HepG2 (cell line): ENCODE results near the gene ITGAE. TPM values are rescaled to one million over a fixed set of nuclear protein-coding genes. Genes with fewer than 3 reads are reported as not detected.

ENCODE experiments used
- CHD4 ChIP-seq: fragments of 200-600 bp; sonication (generic); IDR thresholded peaks from 2 replicates; pipeline ENCODE4 v1.7.0; 2017; ENCODE audit warnings: mild to moderate bottlenecking, low read length, borderline replicate concordance
- EEA1 ChIP-seq: sonication (generic); formaldehyde crosslinking; IDR thresholded peaks from 2 replicates; pipeline ENCODE4 v1.5.1; 2020; ENCODE audit warnings: mild to moderate bottlenecking, missing genetic modification reagents, borderline replicate concordance
- GPN1 ChIP-seq: sonication (generic); formaldehyde crosslinking; IDR thresholded peaks from 2 replicates; pipeline ENCODE4 v1.5.1; 2020; ENCODE audit warnings: missing genetic modification reagents, borderline replicate concordance
- HDAC2 ChIP-seq: sonication (generic); formaldehyde crosslinking; IDR thresholded peaks from 2 replicates; pipeline ENCODE4 v1.4.0; 2020; ENCODE audit warnings: missing genetic modification reagents
- KDM2A ChIP-seq: sonication (generic); formaldehyde crosslinking; IDR thresholded peaks from 2 replicates; pipeline ENCODE4 v1.4.0; 2020; ENCODE audit warnings: low read depth, missing genetic modification reagents, borderline replicate concordance
- NFRKB ChIP-seq: fragments of 450-650 bp; IDR thresholded peaks from 2 replicates; pipeline ENCODE4 v1.6.1; 2017
- SP1 ChIP-seq, 2 experiments: fragments of 450-650 bp in 1 of 2; sonication (generic) in 1 of 2; formaldehyde crosslinking in 1 of 2; IDR thresholded peaks; 2 replicates each; pipeline versions ENCODE4 v1.4.0 to v1.6.1; 2016 to 2020; ENCODE audit warnings: missing genetic modification reagents in 1 of 2
- SRF ChIP-seq: IDR thresholded peaks from 2 replicates; pipeline ENCODE4 v1.6.1; 2011; ENCODE audit warnings: mild to moderate bottlenecking, low read depth, low read length, moderate library complexity
- TOE1 ChIP-seq: sonication (generic); formaldehyde crosslinking; IDR thresholded peaks from 2 replicates; pipeline ENCODE4 v1.4.0; 2020; ENCODE audit warnings: mild to moderate bottlenecking, missing genetic modification reagents
- WIZ ChIP-seq: sonication (generic); formaldehyde crosslinking; IDR thresholded peaks from 2 replicates; pipeline ENCODE4 v1.5.1; 2020; ENCODE audit warnings: mild to moderate bottlenecking, missing genetic modification reagents
- ZC3H13 ChIP-seq: sonication (generic); formaldehyde crosslinking; IDR thresholded peaks from 2 replicates; pipeline ENCODE4 v1.8.1; 2023; ENCODE audit warnings: mild to moderate bottlenecking, missing genetic modification reagents, moderate library complexity
- ZFAT ChIP-seq: sonication (generic); formaldehyde crosslinking; conservative IDR thresholded peaks from 2 replicates; pipeline ENCODE4 v1.8.1; 2023; ENCODE audit warnings: missing genetic modification reagents, inconsistent platforms
- ZNF256 ChIP-seq: sonication (generic); formaldehyde crosslinking; conservative IDR thresholded peaks from 2 replicates; pipeline ENCODE4 v1.4.0; 2020; ENCODE audit warnings: missing genetic modification reagents
- ZNF317 ChIP-seq: sonication (generic); formaldehyde crosslinking; IDR thresholded peaks from 2 replicates; pipeline ENCODE4 v1.5.0; 2020; ENCODE audit warnings: mild to moderate bottlenecking, missing genetic modification reagents
- ZNF546 ChIP-seq: sonication (generic); formaldehyde crosslinking; conservative IDR thresholded peaks from 2 replicates; pipeline ENCODE4 v1.8.1; 2023; ENCODE audit warnings: mild to moderate bottlenecking, missing genetic modification reagents
- ZNF709 ChIP-seq: sonication (generic); formaldehyde crosslinking; IDR thresholded peaks from 2 replicates; pipeline ENCODE4 v1.5.0; 2020; ENCODE audit warnings: mild to moderate bottlenecking, missing genetic modification reagents
- ZNF776 ChIP-seq: sonication (generic); formaldehyde crosslinking; IDR thresholded peaks from 2 replicates; pipeline ENCODE4 v1.4.0; 2020; ENCODE audit warnings: mild to moderate bottlenecking, missing genetic modification reagents
- ZNF788 ChIP-seq: sonication (generic); formaldehyde crosslinking; IDR thresholded peaks from 2 replicates; pipeline ENCODE4 v1.5.0; 2020; ENCODE audit warnings: mild to moderate bottlenecking, missing genetic modification reagents, borderline replicate concordance
- polyA plus RNA-seq, 8 experiments: library from polyadenylated mRNA; depleted of rRNA in 3 of 8; stranded (reverse) in 7 of 8; unstranded in 1 of 8; fragments of >200 nt; fragmentation: Illumina TruSeq in 4 of 8; extraction: Trizol in 4 of 8; gene quantifications; 2 replicates each; pipeline versions ENCODE4 v1.2.1 to v1.2.3, GENCODE V29; 2011 to 2016; ENCODE audit warnings: low read depth in 4 of 8, missing spikeins in 1 of 8, mixed read lengths in 1 of 8; ENCODE audit not compliant: insufficient read depth in 1 of 8
- total RNA-seq, 5 experiments: library from RNA; depleted of rRNA; stranded (reverse); fragments of >200 nt; fragmentation: Illumina TruSeq; extraction: Trizol; gene quantifications; 2 replicates each; pipeline ENCODE4 v1.2.3, GENCODE V29; 2016; ENCODE audit warnings: low read depth in 1 of 5
- TF ChIP-seq, protein P1 (sequence below): sonication (generic); formaldehyde crosslinking; IDR thresholded peaks from 2 replicates; pipeline ENCODE4 v1.4.0; 2020; ENCODE audit warnings: missing genetic modification reagents
- TF ChIP-seq, protein P2 (sequence below): sonication (generic); formaldehyde crosslinking; IDR thresholded peaks from 2 replicates; pipeline ENCODE4 v1.4.0; 2020; ENCODE audit warnings: missing genetic modification reagents, mild to moderate bottlenecking, borderline replicate concordance
- TF ChIP-seq, protein P3 (sequence below): IDR thresholded peaks from 2 replicates; pipeline ENCODE4 v1.6.1; 2016; ENCODE audit warnings: missing compliant biosample characterization, missing genetic modification reagents, borderline replicate concordance

Gene ITGAE
- total and polyA plus RNA-seq, 2 of the 13 experiments (the other 11 are each of a cell fraction or from before 2014, with no cell fraction given) = 42.3 to 49.0 TPM

DNA sequence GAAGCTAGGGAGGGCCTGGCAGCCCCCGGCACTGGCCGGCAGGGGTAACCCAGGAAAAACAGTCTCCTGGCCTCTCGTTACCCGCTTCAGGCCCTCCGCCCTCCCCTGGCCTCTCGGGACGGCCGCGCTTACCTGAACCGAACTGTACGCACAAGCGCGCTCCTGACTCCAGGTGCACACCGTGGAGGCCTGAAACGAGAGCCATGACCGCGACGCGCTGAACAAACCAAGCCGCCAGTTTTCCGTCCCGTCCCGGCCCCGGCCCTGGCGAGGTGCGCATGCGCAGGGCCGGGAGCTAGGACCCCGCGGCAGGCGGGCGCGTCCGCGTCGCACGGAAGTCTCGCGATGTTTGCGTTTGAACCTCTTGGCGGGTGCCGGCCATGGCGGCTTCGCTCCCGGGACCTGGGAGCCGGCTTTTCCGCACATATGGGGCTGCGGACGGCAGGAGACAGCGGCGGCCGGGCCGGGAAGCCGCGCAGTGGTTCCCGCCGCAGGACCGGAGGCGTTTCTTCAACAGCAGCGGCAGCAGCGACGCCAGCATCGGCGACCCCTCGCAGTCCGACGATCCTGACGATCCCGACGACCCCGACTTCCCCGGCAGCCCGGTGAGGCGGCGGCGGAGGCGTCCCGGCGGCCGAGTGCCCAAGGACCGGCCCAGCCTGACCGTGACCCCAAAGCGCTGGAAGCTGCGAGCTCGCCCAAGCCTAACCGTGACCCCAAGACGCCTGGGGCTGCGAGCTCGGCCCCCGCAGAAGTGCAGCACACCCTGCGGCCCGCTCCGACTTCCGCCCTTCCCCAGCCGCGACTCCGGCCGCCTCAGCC, 77.2 kb downstream of the ITGAE start, which contains the start of gene HASPIN (continued):
- TF ChIP-seq, protein P1, sequence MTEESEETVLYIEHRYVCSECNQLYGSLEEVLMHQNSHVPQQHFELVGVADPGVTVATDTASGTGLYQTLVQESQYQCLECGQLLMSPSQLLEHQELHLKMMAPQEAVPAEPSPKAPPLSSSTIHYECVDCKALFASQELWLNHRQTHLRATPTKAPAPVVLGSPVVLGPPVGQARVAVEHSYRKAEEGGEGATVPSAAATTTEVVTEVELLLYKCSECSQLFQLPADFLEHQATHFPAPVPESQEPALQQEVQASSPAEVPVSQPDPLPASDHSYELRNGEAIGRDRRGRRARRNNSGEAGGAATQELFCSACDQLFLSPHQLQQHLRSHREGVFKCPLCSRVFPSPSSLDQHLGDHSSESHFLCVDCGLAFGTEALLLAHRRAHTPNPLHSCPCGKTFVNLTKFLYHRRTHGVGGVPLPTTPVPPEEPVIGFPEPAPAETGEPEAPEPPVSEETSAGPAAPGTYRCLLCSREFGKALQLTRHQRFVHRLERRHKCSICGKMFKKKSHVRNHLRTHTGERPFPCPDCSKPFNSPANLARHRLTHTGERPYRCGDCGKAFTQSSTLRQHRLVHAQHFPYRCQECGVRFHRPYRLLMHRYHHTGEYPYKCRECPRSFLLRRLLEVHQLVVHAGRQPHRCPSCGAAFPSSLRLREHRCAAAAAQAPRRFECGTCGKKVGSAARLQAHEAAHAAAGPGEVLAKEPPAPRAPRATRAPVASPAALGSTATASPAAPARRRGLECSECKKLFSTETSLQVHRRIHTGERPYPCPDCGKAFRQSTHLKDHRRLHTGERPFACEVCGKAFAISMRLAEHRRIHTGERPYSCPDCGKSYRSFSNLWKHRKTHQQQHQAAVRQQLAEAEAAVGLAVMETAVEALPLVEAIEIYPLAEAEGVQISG = peak; percentile 93
- peak; percentile 96 for TF ChIP-seq KDM2A (CRISPR knock-in tag)
- no peak for TF ChIP-seq CHD4
- peak; percentile 62; the same call in 1 of the 2 replicates for TF ChIP-seq SP1 (IDR thresholded peaks at IDR 0.05)
- peak; percentile 37; the same call in 1 of the 2 replicates for TF ChIP-seq SP1 (CRISPR knock-in tag; IDR thresholded peaks at IDR 0.05)
- no peak for TF ChIP-seq SRF
- peak; percentile 89; the same call in 1 of the 2 replicates for TF ChIP-seq ZC3H13 (CRISPR knock-in tag)
- peak; percentile 87; the same call in 1 of the 2 replicates for TF ChIP-seq ZNF776 (CRISPR knock-in tag)
- peak; percentile 66; the same call in 1 of the 2 replicates for TF ChIP-seq WIZ (CRISPR knock-in tag)
- TF ChIP-seq, protein P2, sequence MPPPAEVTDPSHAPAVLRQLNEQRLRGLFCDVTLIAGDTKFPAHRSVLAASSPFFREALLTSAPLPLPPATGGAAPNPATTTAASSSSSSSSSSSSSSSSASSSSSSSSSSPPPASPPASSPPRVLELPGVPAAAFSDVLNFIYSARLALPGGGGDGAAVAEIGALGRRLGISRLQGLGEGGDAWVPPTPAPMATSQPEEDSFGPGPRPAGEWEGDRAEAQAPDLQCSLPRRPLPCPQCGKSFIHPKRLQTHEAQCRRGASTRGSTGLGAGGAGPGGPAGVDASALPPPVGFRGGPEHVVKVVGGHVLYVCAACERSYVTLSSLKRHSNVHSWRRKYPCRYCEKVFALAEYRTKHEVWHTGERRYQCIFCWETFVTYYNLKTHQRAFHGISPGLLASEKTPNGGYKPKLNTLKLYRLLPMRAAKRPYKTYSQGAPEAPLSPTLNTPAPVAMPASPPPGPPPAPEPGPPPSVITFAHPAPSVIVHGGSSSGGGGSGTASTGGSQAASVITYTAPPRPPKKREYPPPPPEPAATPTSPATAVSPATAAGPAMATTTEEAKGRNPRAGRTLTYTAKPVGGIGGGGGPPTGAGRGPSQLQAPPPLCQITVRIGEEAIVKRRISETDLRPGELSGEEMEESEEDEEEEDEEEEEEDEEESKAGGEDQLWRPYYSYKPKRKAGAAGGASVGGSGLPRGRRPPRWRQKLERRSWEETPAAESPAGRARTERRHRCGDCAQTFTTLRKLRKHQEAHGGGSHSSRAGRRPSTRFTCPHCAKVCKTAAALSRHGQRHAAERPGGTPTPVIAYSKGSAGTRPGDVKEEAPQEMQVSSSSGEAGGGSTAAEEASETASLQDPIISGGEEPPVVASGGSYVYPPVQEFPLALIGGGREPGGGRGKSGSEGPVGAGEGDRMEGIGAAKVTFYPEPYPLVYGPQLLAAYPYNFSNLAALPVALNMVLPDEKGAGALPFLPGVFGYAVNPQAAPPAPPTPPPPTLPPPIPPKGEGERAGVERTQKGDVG = no peak
- peak; percentile 82; the same call in 1 of the 2 replicates for TF ChIP-seq ZNF788 (CRISPR knock-in tag)
- TF ChIP-seq, protein P3, sequence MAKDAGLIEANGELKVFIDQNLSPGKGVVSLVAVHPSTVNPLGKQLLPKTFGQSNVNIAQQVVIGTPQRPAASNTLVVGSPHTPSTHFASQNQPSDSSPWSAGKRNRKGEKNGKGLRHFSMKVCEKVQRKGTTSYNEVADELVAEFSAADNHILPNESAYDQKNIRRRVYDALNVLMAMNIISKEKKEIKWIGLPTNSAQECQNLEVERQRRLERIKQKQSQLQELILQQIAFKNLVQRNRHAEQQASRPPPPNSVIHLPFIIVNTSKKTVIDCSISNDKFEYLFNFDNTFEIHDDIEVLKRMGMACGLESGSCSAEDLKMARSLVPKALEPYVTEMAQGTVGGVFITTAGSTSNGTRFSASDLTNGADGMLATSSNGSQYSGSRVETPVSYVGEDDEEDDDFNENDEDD (CRISPR knock-in tag) = peak; percentile 99
- TF ChIP-seq HDAC2 = peak; percentile 85
- peak; percentile 72 for TF ChIP-seq ZNF317 (CRISPR knock-in tag)
- no peak for TF ChIP-seq ZFAT (CRISPR knock-in tag)
- no peak for TF ChIP-seq NFRKB
- peak; percentile 63; the same call in 1 of the 2 replicates for TF ChIP-seq ZNF709
- no peak for TF ChIP-seq EEA1 (CRISPR knock-in tag)
- no peak for TF ChIP-seq GPN1 (CRISPR knock-in tag)
- TF ChIP-seq TOE1 = no peak
- TF ChIP-seq ZNF256 = no peak; the same call in 1 of the 2 replicates
- TF ChIP-seq ZNF546 (CRISPR knock-in tag) = peak; percentile 65; the same call in 1 of the 2 replicates
